Astrocyte (in vitro differentiated cells and primary cell): ENCODE data around the gene TRAF3IP1. TPM values are rescaled to one million over a fixed set of nuclear protein-coding genes. Genes with fewer than 3 reads are reported as not detected.

ENCODE experiments used
- DNase-seq: peaks from one replicate; pipeline ENCODE4 v3.0.0-alpha.2; 2010; ENCODE audit warnings: low read depth
- FAIRE-seq: peaks from 2 replicates; lab custom pipeline; 2011; peaks lifted over from hg19 to GRCh38; lab: Jason Lieb, UNC
- H2AFZ ChIP-seq: 2 replicates; pipeline ENCODE4 v1.6.0; 2012; ENCODE audit warnings: low read depth, low read length, inconsistent platforms
- H3K27ac ChIP-seq: 2 replicates; pipeline ENCODE4 v1.5.1; 2011; ENCODE audit warnings: low read depth, low read length, inconsistent platforms
- H3K27me3 ChIP-seq: 2 replicates; pipeline ENCODE4 v1.6.0; 2011; ENCODE audit warnings: low read length, inconsistent platforms; ENCODE audit not compliant: insufficient read depth
- H3K36me3 ChIP-seq: 2 replicates; pipeline ENCODE4 v1.5.1; 2011; ENCODE audit warnings: low read length, inconsistent platforms; ENCODE audit not compliant: insufficient read depth
- H3K4me1 ChIP-seq: 2 replicates; pipeline ENCODE4 v1.5.1; 2011; ENCODE audit warnings: low read length, inconsistent platforms; ENCODE audit not compliant: insufficient read depth
- H3K4me2 ChIP-seq: 2 replicates; pipeline ENCODE4 v1.6.0; 2012; ENCODE audit warnings: low read length, inconsistent platforms
- H3K4me3 ChIP-seq: 2 replicates; pipeline ENCODE4 v1.5.1; 2011; ENCODE audit warnings: low read depth, mild to moderate bottlenecking, low read length, inconsistent platforms; ENCODE audit not compliant: insufficient read depth
- H3K79me2 ChIP-seq: 2 replicates; pipeline ENCODE4 v1.6.0; 2012; ENCODE audit warnings: mild to moderate bottlenecking, low read length, inconsistent platforms; ENCODE audit not compliant: insufficient read depth
- H3K9ac ChIP-seq: 2 replicates; pipeline ENCODE4 v1.6.0; 2012; ENCODE audit warnings: mild to moderate bottlenecking, low read length, inconsistent platforms
- H3K9me3 ChIP-seq: 2 replicates; pipeline ENCODE4 v1.5.1; 2012; ENCODE audit warnings: low read depth, mild to moderate bottlenecking, low read length, inconsistent platforms; ENCODE audit not compliant: insufficient read depth
- H4K20me1 ChIP-seq: 2 replicates; pipeline ENCODE4 v1.6.0; 2012; ENCODE audit warnings: low read length, inconsistent platforms; ENCODE audit not compliant: insufficient read depth
- H3K27ac Mint-ChIP-seq: one replicate; pipeline ENCODE4 v1.8.0; 2021; ENCODE audit warnings: mild to moderate bottlenecking, mixed read lengths; ENCODE audit not compliant: unreplicated experiment
- H3K27me3 Mint-ChIP-seq: one replicate; pipeline ENCODE4 v1.8.0; 2021; ENCODE audit warnings: low read depth, mixed read lengths; ENCODE audit not compliant: unreplicated experiment
- H3K36me3 Mint-ChIP-seq: one replicate; pipeline ENCODE4 v1.8.0; 2021; ENCODE audit warnings: low read depth, mixed read lengths; ENCODE audit not compliant: unreplicated experiment
- H3K4me1 Mint-ChIP-seq: one replicate; pipeline ENCODE4 v1.8.0; 2021; ENCODE audit warnings: low read depth, mixed read lengths; ENCODE audit not compliant: unreplicated experiment
- H3K4me3 Mint-ChIP-seq: one replicate; pipeline ENCODE4 v1.8.0; 2021; ENCODE audit warnings: mild to moderate bottlenecking, moderate library complexity, mixed read lengths; ENCODE audit not compliant: unreplicated experiment
- H3K9me3 Mint-ChIP-seq: one replicate; pipeline ENCODE4 v1.8.0; 2021; ENCODE audit warnings: mild to moderate bottlenecking, mixed read lengths; ENCODE audit not compliant: unreplicated experiment
- EZH2 ChIP-seq: IDR thresholded peaks from 2 replicates; pipeline ENCODE4 v1.6.1; 2012; ENCODE audit warnings: mild to moderate bottlenecking, low read length, inconsistent platforms; ENCODE audit not compliant: insufficient read depth
- total RNA-seq: library from RNA; stranded (reverse); gene quantifications from 2 replicates; pipeline ENCODE4 v1.2.1, GENCODE V29; 2021
- TF ChIP-seq, protein P1 (sequence below): IDR thresholded peaks from 2 replicates; pipeline ENCODE4 v1.5.1; 2011; ENCODE audit warnings: low read depth, mild to moderate bottlenecking, inconsistent platforms, low read length, moderate library complexity; ENCODE audit not compliant: insufficient read depth

TRAF3IP1 gene
- total RNA-seq, 1 donor from 2014 or later = 19.6 TPM

DNA sequence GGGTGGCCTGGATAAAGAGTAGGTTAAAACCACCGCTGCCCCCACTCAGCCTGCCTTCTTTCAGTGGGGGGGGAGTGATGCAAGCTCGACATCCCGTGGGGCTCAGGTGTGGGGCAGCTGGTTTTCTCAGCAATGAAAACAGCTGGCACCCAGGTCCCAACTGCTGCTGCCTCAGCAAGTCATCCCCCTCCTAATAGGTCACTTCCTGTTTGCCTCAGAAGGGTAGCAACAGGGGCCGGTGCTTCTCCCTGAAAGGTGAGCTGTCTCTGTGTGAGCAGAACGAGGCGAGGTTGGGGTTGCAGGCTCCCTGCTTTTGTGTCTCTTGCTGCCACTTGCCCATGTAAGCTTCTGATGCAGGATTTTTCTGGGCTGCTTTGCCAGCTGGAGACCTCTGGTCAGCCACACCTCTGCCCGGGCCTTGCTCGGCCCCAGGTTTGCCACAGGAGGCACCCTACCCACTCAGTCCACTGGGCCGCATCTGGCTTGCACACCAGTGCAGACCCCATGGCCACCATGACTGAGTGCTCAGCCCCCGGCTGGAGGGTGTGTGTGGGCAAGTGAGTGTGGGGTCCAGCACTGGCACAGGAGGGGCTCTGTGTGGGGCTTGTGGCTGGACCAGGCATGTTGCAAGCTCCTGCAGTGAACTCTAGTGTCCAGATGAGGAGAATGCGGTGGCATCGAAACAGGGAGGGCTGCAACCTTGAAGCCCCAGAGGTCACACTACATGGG lies 94.9 kb downstream of the TRAF3IP1 start:
- no peak overlapping the region for H3K4me3 Mint-ChIP-seq
- DNase-seq (no peak), FAIRE-seq (no peak)
- peaks cover 6% of the 10 kb centered on the region for H3K36me3 Mint-ChIP-seq
- Histone ChIP-seq H3K4me3 (no peak overlapping the region), H3K79me2 (no peaks in the 10 kb centered on the region), H4K20me1 (no peaks in the 10 kb centered on the region), H3K36me3 (no peaks in the 10 kb centered on the region), H3K9me3 (peaks cover 7% of the 10 kb centered on the region), H3K27me3 (no peaks in the 10 kb centered on the region), H3K9ac (no peak overlapping the region), H2AFZ (no peak overlapping the region), H3K4me1 (peaks cover 6% of the 10 kb centered on the region), H3K4me2 (no peak overlapping the region), H3K27ac (no peak overlapping the region)
- H3K9me3 Mint-ChIP-seq = peaks cover 2% of the 10 kb centered on the region
- peaks cover 6% of the 10 kb centered on the region for H3K4me1 Mint-ChIP-seq
- H3K27ac Mint-ChIP-seq = no peak overlapping the region
- TF ChIP-seq, protein P1, sequence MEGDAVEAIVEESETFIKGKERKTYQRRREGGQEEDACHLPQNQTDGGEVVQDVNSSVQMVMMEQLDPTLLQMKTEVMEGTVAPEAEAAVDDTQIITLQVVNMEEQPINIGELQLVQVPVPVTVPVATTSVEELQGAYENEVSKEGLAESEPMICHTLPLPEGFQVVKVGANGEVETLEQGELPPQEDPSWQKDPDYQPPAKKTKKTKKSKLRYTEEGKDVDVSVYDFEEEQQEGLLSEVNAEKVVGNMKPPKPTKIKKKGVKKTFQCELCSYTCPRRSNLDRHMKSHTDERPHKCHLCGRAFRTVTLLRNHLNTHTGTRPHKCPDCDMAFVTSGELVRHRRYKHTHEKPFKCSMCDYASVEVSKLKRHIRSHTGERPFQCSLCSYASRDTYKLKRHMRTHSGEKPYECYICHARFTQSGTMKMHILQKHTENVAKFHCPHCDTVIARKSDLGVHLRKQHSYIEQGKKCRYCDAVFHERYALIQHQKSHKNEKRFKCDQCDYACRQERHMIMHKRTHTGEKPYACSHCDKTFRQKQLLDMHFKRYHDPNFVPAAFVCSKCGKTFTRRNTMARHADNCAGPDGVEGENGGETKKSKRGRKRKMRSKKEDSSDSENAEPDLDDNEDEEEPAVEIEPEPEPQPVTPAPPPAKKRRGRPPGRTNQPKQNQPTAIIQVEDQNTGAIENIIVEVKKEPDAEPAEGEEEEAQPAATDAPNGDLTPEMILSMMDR = no peak
- TF ChIP-seq EZH2 = no peak
- no peaks in the 10 kb centered on the region for H3K27me3 Mint-ChIP-seq

DNA sequence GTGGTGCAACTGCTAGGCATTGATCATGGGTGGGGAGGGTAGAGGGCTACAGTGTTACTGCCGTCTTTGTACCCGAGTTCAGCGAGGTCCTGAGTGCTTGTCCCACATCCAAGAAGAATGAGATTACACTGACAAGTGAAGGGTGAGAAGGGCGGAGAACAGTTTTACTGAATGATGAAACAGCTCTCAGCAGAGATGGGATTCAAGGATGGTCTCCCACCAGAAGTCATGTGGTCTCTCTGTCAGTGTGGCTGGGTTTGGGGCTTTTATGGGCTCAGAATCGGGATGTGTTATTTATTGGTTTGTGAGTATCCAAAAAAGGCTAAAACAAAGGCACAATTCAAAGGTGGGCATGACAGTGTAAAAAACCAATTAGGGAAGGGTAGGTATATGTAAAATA lies 95.6 kb downstream of the TRAF3IP1 start:
- no peak overlapping the region for H3K27ac ChIP-seq
- no peaks in the 10 kb centered on the region for H3K36me3 ChIP-seq
- Mint-ChIP-seq H3K36me3 (peaks cover 6% of the 10 kb centered on the region), H3K4me3 (no peak overlapping the region), H3K9me3 (peaks cover 2% of the 10 kb centered on the region), H3K27ac (no peak overlapping the region), H3K27me3 (no peaks in the 10 kb centered on the region), H3K4me1 (peaks cover 13% of the 10 kb centered on the region)
- H3K4me3 ChIP-seq = no peak overlapping the region
- no peaks in the 10 kb centered on the region for H3K79me2 ChIP-seq
- TF ChIP-seq EZH2 = no peak
- TF ChIP-seq, protein P1 = no peak
- H3K4me2 ChIP-seq = no peak overlapping the region
- H3K4me1 ChIP-seq = peaks cover 6% of the 10 kb centered on the region
- H4K20me1 ChIP-seq = no peaks in the 10 kb centered on the region
- H2AFZ ChIP-seq = no peak overlapping the region
- no peaks in the 10 kb centered on the region for H3K27me3 ChIP-seq
- DNase-seq = no peak
- peaks cover 7% of the 10 kb centered on the region for H3K9me3 ChIP-seq
- H3K9ac ChIP-seq = no peak overlapping the region
- no peak for FAIRE-seq
